Measurements from ENCODE around the gene PROSER2. TPM values are rescaled to one million over a fixed set of nuclear protein-coding genes. Genes with fewer than 3 reads are reported as not detected.

PROSER2 gene
- total and polyA plus RNA-seq, 9 of the 15 experiments (the other 6 are each of a cell fraction or from before 2014, with no cell fraction given), result 0.62 to 14.8 (median 2.9) TPM

DNA sequence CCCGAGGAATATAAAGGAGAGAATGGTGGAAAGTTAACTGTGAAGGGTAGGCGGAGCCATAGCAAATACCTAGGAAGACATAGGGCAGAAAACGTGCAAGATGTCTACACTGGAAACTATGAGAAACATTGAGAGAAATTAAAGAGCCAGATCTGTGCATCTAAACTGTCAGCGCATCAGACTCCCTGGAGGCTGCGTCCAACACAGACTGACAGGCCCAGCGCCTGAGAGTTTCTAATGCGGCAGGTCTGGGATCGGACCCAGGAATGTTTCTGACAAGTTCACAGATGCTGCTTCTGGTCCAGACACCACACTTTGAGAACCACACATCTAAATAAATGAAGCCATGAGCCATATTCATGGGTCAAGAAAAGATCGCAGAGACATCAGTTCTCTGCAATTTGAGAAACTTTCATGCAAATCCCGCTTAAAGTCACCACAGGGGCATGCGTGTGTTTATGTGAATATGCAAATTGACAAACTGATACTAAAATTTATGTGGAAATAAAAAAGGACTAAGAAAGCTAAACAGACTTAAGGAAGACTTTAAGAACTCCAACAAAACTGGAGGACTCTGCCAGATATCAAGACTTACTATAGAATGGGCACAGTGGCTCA is 38.8 kb downstream of the PROSER2 start:
- no TSS peak for BruUV-seq (replicated peaks)
- Histone ChIP-seq H3K9me3 (replicated peaks; ENCODE audit: control insufficient read depth, insufficient read depth, low read depth, low read length) (no peaks in the 10 kb centered on the region), H3K4me2 (ENCODE audit: insufficient read depth, low read length) (no peak overlapping the region), H3K79me2 (ENCODE audit: control insufficient read depth, insufficient read depth, low read length) (no peaks in the 10 kb centered on the region), H3K9ac (ENCODE audit: insufficient read depth in 1 of 2, low read depth in 2 of 2, low read length in 2 of 2) (no peak overlapping the region), H3K4me1 (replicated peaks in 1 of 2; ENCODE audit: control insufficient read depth in 2 of 2, insufficient read depth in 2 of 2, low read length in 2 of 2) (no peaks in the 10 kb centered on the region), H3K36me3 (ENCODE audit: control insufficient read depth, insufficient read depth, low read length) (peaks cover 75% of the 10 kb centered on the region; the same call in 2 of the 3 replicates), H3K27me3 (ENCODE audit: control insufficient read depth in 2 of 2, insufficient read depth in 2 of 2, low read length in 2 of 2) (no peaks in the 10 kb centered on the region), H3K27ac (ENCODE audit: extremely low read depth, low read depth, low read length) (no peak overlapping the region), H4K20me1 (replicated peaks; ENCODE audit: control insufficient read depth, insufficient read depth, low read length) (no peaks in the 10 kb centered on the region), H3K4me3 (no peak overlapping the region), H3K9me1 (ENCODE audit: control insufficient read depth, insufficient read depth, low read length) (no peaks in the 10 kb centered on the region), H2AFZ (ENCODE audit: low read depth, low read length) (no peak overlapping the region)
- TF ChIP-seq, protein P1, sequence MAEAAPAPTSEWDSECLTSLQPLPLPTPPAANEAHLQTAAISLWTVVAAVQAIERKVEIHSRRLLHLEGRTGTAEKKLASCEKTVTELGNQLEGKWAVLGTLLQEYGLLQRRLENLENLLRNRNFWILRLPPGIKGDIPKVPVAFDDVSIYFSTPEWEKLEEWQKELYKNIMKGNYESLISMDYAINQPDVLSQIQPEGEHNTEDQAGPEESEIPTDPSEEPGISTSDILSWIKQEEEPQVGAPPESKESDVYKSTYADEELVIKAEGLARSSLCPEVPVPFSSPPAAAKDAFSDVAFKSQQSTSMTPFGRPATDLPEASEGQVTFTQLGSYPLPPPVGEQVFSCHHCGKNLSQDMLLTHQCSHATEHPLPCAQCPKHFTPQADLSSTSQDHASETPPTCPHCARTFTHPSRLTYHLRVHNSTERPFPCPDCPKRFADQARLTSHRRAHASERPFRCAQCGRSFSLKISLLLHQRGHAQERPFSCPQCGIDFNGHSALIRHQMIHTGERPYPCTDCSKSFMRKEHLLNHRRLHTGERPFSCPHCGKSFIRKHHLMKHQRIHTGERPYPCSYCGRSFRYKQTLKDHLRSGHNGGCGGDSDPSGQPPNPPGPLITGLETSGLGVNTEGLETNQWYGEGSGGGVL (CRISPR knock-in tag; IDR thresholded peaks at IDR 0.05), result no peak
- no peak for TF ChIP-seq RNF2 (IDR thresholded peaks at IDR 0.05)
- TF ChIP-seq ZNF184 (CRISPR knock-in tag; IDR thresholded peaks at IDR 0.05), result no peak
- no peak for TF ChIP-seq ZNF23 (CRISPR knock-in tag; IDR thresholded peaks at IDR 0.05)
- ATAC-seq, result no peak
- ChIA-PET POLR2A (interaction anchor here (0.7 to 1.1 kb wide), 5 partner anchors 9 to 36 kb away, joined by 3 to 4 read pairs (median 3); no protein-coding TSS in a partner anchor), CTCF (ENCODE audit: low intra/inter-chr PET ratio) (no interaction called here)
- FAIRE-seq, result no peak
- intact Hi-C loops (cut with micrococcal nuclease) (no loop called here), in situ Hi-C loops (cut with MboI) (no loop called here)
- WGBS (ENCODE audit: insufficient coverage, low coverage, missing lambda C conversion rate), result 87% methylated on average over 11 of the region's 11 CpGs
- DNase-seq (ENCODE audit: extremely low read depth in 1 of 4, low spot score in 3 of 4), result no peak
